Neuronal stem cell (in vitro differentiated cells): ENCODE data around the gene TNFAIP2.

Experiments
- DNase-seq: peaks from one replicate; pipeline ENCODE4 v3.0.0-alpha.2; 2013; ENCODE audit warnings: low spot score
- H2AFZ ChIP-seq: one replicate; pipeline ENCODE4 v1.6.1; 2013; ENCODE audit warnings: mild to moderate bottlenecking, low read length, inconsistent platforms
- H2AK5ac ChIP-seq: 2 replicates; pipeline ENCODE4 v1.6.1; 2013; ENCODE audit warnings: low read depth, mild to moderate bottlenecking, inconsistent platforms, low read length, moderate library complexity, mixed read lengths
- H2BK120ac ChIP-seq: 2 replicates; pipeline ENCODE4 v1.6.1; 2013; ENCODE audit warnings: low read depth, mild to moderate bottlenecking, inconsistent platforms, low read length, moderate library complexity, mixed read lengths
- H2BK12ac ChIP-seq: one replicate; pipeline ENCODE4 v1.6.1; 2013; ENCODE audit warnings: low read length, inconsistent platforms
- H2BK15ac ChIP-seq: 2 replicates; pipeline ENCODE4 v1.6.1; 2013; ENCODE audit warnings: mild to moderate bottlenecking, low read length, inconsistent platforms, mixed read lengths
- H2BK5ac ChIP-seq: one replicate; pipeline ENCODE4 v1.6.1; 2013; ENCODE audit warnings: inconsistent platforms, mild to moderate bottlenecking, low read length, moderate library complexity
- H3K14ac ChIP-seq: one replicate; pipeline ENCODE4 v1.6.1; 2013; ENCODE audit warnings: low read length, inconsistent platforms
- H3K18ac ChIP-seq: 2 replicates; pipeline ENCODE4 v1.6.1; 2013; ENCODE audit warnings: low read length, inconsistent platforms
- H3K23ac ChIP-seq: 2 replicates; pipeline ENCODE4 v1.6.1; 2013; ENCODE audit warnings: low read depth, mild to moderate bottlenecking, mixed read lengths, low read length, inconsistent platforms; ENCODE audit not compliant: poor library complexity
- H3K27ac ChIP-seq: replicated peaks from 3 replicates; pipeline ENCODE4 v1.5.1; 2013; ENCODE audit warnings: low read length, inconsistent platforms
- H3K27me3 ChIP-seq, 3 experiments: 2 replicates each; pipeline ENCODE4 v1.6.1; 2013; ENCODE audit warnings: low read length in 3 of 3, mild to moderate bottlenecking in 2 of 3, inconsistent platforms in 1 of 3, low read depth in 1 of 3, mixed read lengths in 1 of 3, moderate library complexity in 1 of 3; ENCODE audit not compliant: control insufficient read depth in 3 of 3, insufficient read depth in 3 of 3
- H3K36me3 ChIP-seq, 2 donors: replicated peaks in 1 of 2; 2 replicates each; pipeline ENCODE4 v1.6.1; 2013; ENCODE audit warnings: low read length in 2 of 2; ENCODE audit not compliant: control insufficient read depth in 2 of 2, insufficient read depth in 2 of 2
- H3K4ac ChIP-seq: 2 replicates; pipeline ENCODE4 v1.6.1; 2013; ENCODE audit warnings: inconsistent platforms, mild to moderate bottlenecking, low read length, moderate library complexity
- H3K4me1 ChIP-seq, 2 donors: 1 replicate in 1 of 2; 2 replicates in 1 of 2; pipeline ENCODE4 v1.6.1; 2013; ENCODE audit warnings: low read length in 2 of 2, low read depth in 1 of 2; ENCODE audit not compliant: control insufficient read depth in 2 of 2, insufficient read depth in 1 of 2
- H3K4me2 ChIP-seq: one replicate; pipeline ENCODE4 v1.6.1; 2013; ENCODE audit warnings: mild to moderate bottlenecking, low read length, inconsistent platforms; ENCODE audit not compliant: insufficient read depth, poor library complexity, severe bottlenecking
- H3K4me3 ChIP-seq, 2 donors: 2 replicates each; pipeline ENCODE4 v1.5.1; 2013; ENCODE audit warnings: low read length in 2 of 2, mild to moderate bottlenecking in 2 of 2, inconsistent platforms in 1 of 2, moderate library complexity in 1 of 2
- H3K79me1 ChIP-seq: one replicate; pipeline ENCODE4 v1.6.1; 2013; ENCODE audit warnings: low read depth, mild to moderate bottlenecking, inconsistent platforms, low read length, moderate library complexity
- H3K9ac ChIP-seq: one replicate; pipeline ENCODE4 v1.6.1; 2013; ENCODE audit warnings: mild to moderate bottlenecking, low read depth, low read length, inconsistent platforms; ENCODE audit not compliant: poor library complexity
- H3K9me3 ChIP-seq, 2 donors: replicated peaks in 1 of 2; 2 replicates each; pipeline versions ENCODE3 to v1.6.1; 2013; ENCODE audit warnings: low read length in 2 of 2, mild to moderate bottlenecking in 2 of 2, inconsistent platforms in 1 of 2, low read depth in 1 of 2, mixed read lengths in 1 of 2, moderate library complexity in 1 of 2; ENCODE audit not compliant: control insufficient read depth in 2 of 2, insufficient read depth in 1 of 2
- H4K8ac ChIP-seq: one replicate; pipeline ENCODE4 v1.6.1; 2013; ENCODE audit warnings: low read depth, mild to moderate bottlenecking, inconsistent platforms, low read length, moderate library complexity
- H4K91ac ChIP-seq: one replicate; pipeline ENCODE4 v1.6.1; 2013; ENCODE audit warnings: low read length, low read depth, mild to moderate bottlenecking, inconsistent platforms; ENCODE audit not compliant: poor library complexity
- WGBS, 2 donors: extraction: QIAGEN DNeasy Blood & Tissue Kit; methylation state at CpG; one replicate each; pipeline ENCODE4 v1.1.7; 2013; ENCODE audit warnings: missing lambda C conversion rate in 2 of 2, mixed read lengths in 1 of 2; ENCODE audit not compliant: insufficient read length in 2 of 2, insufficient replicate concordance in 1 of 2; ENCODE audit errors: extremely low coverage in 2 of 2; 5-methylcytosine and 5-hydroxymethylcytosine counted together

The TNFAIP2 gene

GRCh38 chr14:103103461-103104388 is 19.5 kb upstream of the TNFAIP2 start:
- H3K4me3 ChIP-seq = no peak overlapping the region
- H2BK5ac ChIP-seq = peak overlapping the region; percentile 27
- no peak overlapping the region for H2BK15ac ChIP-seq
- H3K27me3 ChIP-seq = peaks cover 6 to 40% (median 33%) of the 10 kb centered on the region in 3 experiments
- H4K8ac ChIP-seq = no peak overlapping the region
- WGBS, 2 donors = no CpG with 5 or more reads among the region's 68 CpGs
- peak overlapping the region; percentile 46 for H3K23ac ChIP-seq
- H3K79me1 ChIP-seq = no peaks in the 10 kb centered on the region
- H3K18ac ChIP-seq = peak overlapping the region; percentile 74
- no peak overlapping the region for H3K27ac ChIP-seq
- H2AFZ ChIP-seq = peak overlapping the region; percentile 5
- no peaks in the 10 kb centered on the region for H3K36me3 ChIP-seq
- H2BK12ac ChIP-seq = no peak overlapping the region
- no peak for DNase-seq
- H4K91ac ChIP-seq = no peak overlapping the region
- peaks cover 5 to 22% of the 10 kb centered on the region in 2 donors for H3K4me1 ChIP-seq
- no peaks in the 10 kb centered on the region for H3K9me3 ChIP-seq
- H3K4ac ChIP-seq = no peak overlapping the region
- H3K14ac ChIP-seq = peak overlapping the region; percentile 76
- no peak overlapping the region for H2BK120ac ChIP-seq
- peak overlapping the region; percentile 95 for H2AK5ac ChIP-seq
- H3K4me2 ChIP-seq = peak overlapping the region; percentile 23
- no peak overlapping the region for H3K9ac ChIP-seq

GRCh38 chr14:103104389-103104653 is 18.9 kb upstream of the TNFAIP2 start:
- Histone ChIP-seq H3K36me3 (no peaks in the 10 kb centered on the region), H2BK15ac (peak overlapping the region; percentile 91), H2AK5ac (peak overlapping the region; percentile 95), H3K9me3 (no peaks in the 10 kb centered on the region), H3K18ac (peak overlapping the region; percentile 90), H2BK120ac (peak overlapping the region; percentile 39), H3K27me3 (peaks cover 6 to 40% (median 33%) of the 10 kb centered on the region in 3 experiments), H3K4ac (no peak overlapping the region), H3K9ac (no peak overlapping the region), H3K14ac (no peak overlapping the region), H3K4me2 (peak overlapping the region; percentile 48), H2BK12ac (peak overlapping the region; percentile 86), H2BK5ac (no peak overlapping the region), H3K4me3 (no peak overlapping the region), H3K23ac (peak overlapping the region; percentile 22), H2AFZ (peak overlapping the region; percentile 5), H3K4me1 (peaks cover 2 to 20% of the 10 kb centered on the region in 2 donors), H3K27ac (no peak overlapping the region), H3K79me1 (no peaks in the 10 kb centered on the region), H4K91ac (peak overlapping the region; percentile 69), H4K8ac (no peak overlapping the region)
- no peak for DNase-seq
- WGBS, 2 donors = no CpG with 5 or more reads among the region's 20 CpGs

DNA sequence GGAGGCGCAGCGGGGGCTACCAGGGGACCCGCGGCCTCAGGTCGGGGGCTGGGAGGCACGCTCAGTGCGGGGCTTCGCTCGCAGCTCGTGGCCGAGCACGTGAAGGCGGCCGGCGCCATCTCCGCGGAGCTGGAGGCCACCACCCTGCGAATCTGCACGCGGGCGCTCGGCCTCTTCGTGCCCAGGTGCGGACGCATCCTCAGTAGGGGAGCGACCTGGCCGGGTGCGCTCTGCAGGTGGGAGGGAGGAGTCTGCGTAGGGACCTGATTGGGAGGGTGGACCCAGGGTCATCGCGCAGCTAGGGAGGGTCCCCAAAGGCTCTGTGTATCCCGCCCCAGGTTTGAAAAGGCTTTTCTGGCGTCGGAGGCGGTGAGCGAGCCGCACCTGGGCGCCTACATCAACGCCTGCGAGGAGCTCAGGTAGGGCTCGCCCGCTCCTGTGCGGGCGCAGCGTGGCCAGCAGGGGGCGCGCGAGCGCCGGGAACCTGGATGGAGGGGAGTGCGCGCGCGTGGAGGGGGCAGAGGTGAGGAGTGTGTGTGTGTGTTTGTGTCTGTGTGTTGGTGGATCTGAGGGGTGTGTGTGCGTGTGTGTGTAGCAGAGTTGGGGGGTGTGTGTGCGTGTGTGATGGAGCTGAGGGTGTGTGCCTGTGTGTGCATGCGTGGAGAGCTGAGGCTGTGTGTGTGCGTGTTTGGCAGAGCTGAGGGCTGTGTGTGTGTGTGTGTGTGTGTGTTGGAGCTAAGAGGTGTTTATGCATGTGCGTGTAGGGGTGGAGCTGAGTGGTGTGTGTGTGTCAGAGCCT is 18.4 kb upstream of the TNFAIP2 start:
- Histone ChIP-seq H3K27me3 (peaks cover 6 to 40% (median 33%) of the 10 kb centered on the region in 3 experiments), H4K91ac (peak overlapping the region; percentile 69), H2AK5ac (peak overlapping the region; percentile 94), H3K14ac (peak overlapping the region; percentile 11), H3K36me3 (no peaks in the 10 kb centered on the region), H3K4me3 (peak overlapping the region in 1 of 2 donors; percentile 53), H3K4me1 (peaks cover 5 to 22% of the 10 kb centered on the region in 2 donors), H2AFZ (peak overlapping the region; percentile 5), H3K27ac (no peak overlapping the region), H3K9me3 (no peaks in the 10 kb centered on the region), H3K18ac (peak overlapping the region; percentile 90), H2BK15ac (peak overlapping the region; percentile 91), H3K79me1 (no peaks in the 10 kb centered on the region), H2BK12ac (peak overlapping the region; percentile 89), H3K4me2 (peak overlapping the region; percentile 48), H2BK5ac (peak overlapping the region; percentile 10), H3K23ac (peak overlapping the region; percentile 87), H3K9ac (no peak overlapping the region), H4K8ac (peak overlapping the region; percentile 75), H2BK120ac (peak overlapping the region; percentile 39), H3K4ac (peak overlapping the region; percentile 94)
- WGBS, 2 donors = no CpG with 5 or more reads among the region's 59 CpGs
- DNase-seq = no peak
